ENCODE data around the gene SPOP.
A peak's percentile ranks its signal among the peaks of the same experiment; 100 is the strongest.
"Not testable (repeated sequence)": the region's sequence is repeated elsewhere in the genome, so short reads cannot be mapped to it uniquely, and the experiment has no call there.

Gene SPOP

GRCh38 chr17:49570540-49571242 is 107.2 kb downstream of the SPOP start:
- DNase-seq: no peak

GRCh38 chr17:49568695-49569047 is 109.2 kb downstream of the SPOP start:
- DNase-seq: not testable (repeated sequence)

- DNase-seq: peak; percentile 75
Observed at GRCh38 chr17:49567871-49568694, 109.8 kb downstream of the SPOP start.

- no peak for DNase-seq
Observed at GRCh38 chr17:49567104-49567521, 110.8 kb downstream of the SPOP start.

- no peak for DNase-seq
Observed at GRCh38 chr17:49566668-49567071, 111.2 kb downstream of the SPOP start.

- no peak for DNase-seq
Observed at GRCh38 chr17:49565948-49566491, 111.9 kb downstream of the SPOP start.

GRCh38 chr17:49564638-49565037 is 113.3 kb downstream of the SPOP start:
- DNase-seq: no peak

- DNase-seq: no peak
Observed at GRCh38 chr17:49557312-49558024, 120.4 kb downstream of the SPOP start.

- peak; percentile 73 for DNase-seq
Observed at GRCh38 chr17:49556223-49556943, 121.5 kb downstream of the SPOP start.

GRCh38 chr17:49555495-49556222 is 122.2 kb downstream of the SPOP start:
- DNase-seq: no peak

GRCh38 chr17:49554694-49555494 is 123.0 kb downstream of the SPOP start:
- no peak for DNase-seq

GRCh38 chr17:49553676-49554335 is 124.1 kb downstream of the SPOP start:
- DNase-seq: no peak

- no peak for DNase-seq
Observed at GRCh38 chr17:49552070-49552751, 125.7 kb downstream of the SPOP start.

GRCh38 chr17:49551221-49552069 is 126.5 kb downstream of the SPOP start:
- no peak for DNase-seq

GRCh38 chr17:49550764-49551163 is 127.1 kb downstream of the SPOP start:
- not testable (repeated sequence) for DNase-seq

- no peak for DNase-seq
Observed at GRCh38 chr17:49549691-49550678, 127.9 kb downstream of the SPOP start.

GRCh38 chr17:49549311-49549605 is 128.6 kb downstream of the SPOP start:
- no peak for DNase-seq

All from effector CD4-positive, alpha-beta T cell (primary cell).